Prostate gland (tissue), 2 donors: ENCODE results near the gene PLA2G4E. TPM values are rescaled to one million over a fixed set of nuclear protein-coding genes. Genes with fewer than 3 reads are reported as not detected.

Source experiments
- DNase-seq: peaks from one replicate; pipeline ENCODE4 v3.0.0-alpha.2; 2019; ENCODE audit warnings: low spot score
- H3K27ac ChIP-seq, 2 donors: fragments of 200-600 bp; sonication (generic); 2 replicates each; pipeline ENCODE4 v1.5.1; 2017 to 2019
- H3K27me3 ChIP-seq: fragments of 200-600 bp; sonication (generic); replicated peaks from 2 replicates; pipeline ENCODE4 v1.5.1; 2019; ENCODE audit not compliant: insufficient read depth
- H3K36me3 ChIP-seq, 2 donors: fragments of 200-600 bp; sonication (generic); 1 replicate in 1 of 2; 2 replicates in 1 of 2; pipeline versions ENCODE4 v1.5.1 to v1.8.1; 2017 to 2019
- H3K4me1 ChIP-seq: fragments of 200-600 bp; sonication (generic); replicated peaks from 2 replicates; pipeline ENCODE4 v1.5.1; 2019
- H3K4me3 ChIP-seq, 2 donors: fragments of 200-600 bp; sonication (generic); 2 replicates each; pipeline ENCODE4 v1.5.1; 2017 to 2019
- H3K9me3 ChIP-seq: fragments of 200-600 bp; sonication (generic); 2 replicates; pipeline ENCODE4 v1.5.1; 2017
- POLR2A ChIP-seq: fragments of 450-650 bp; IDR thresholded peaks from one replicate; pipeline ENCODE4 v1.6.1; 2016; ENCODE audit warnings: antibody characterized with exemption, mild to moderate bottlenecking
- POLR2AphosphoS5 ChIP-seq: sonication (generic); formaldehyde crosslinking; IDR thresholded peaks from one replicate; pipeline ENCODE4 v1.6.1; 2017; ENCODE audit warnings: antibody characterized with exemption
- WGBS: methylation state at CpG from one replicate; pipeline ENCODE4 v1.1.5; 2018; 5-methylcytosine and 5-hydroxymethylcytosine counted together
- intact Hi-C: fragments of 100-400 bp; cut with DNase I; formaldehyde crosslinking; loops from one replicate; pipeline ENCODE4 v1.14.2; 2022
- total RNA-seq, 2 donors: library from RNA; depleted of rRNA; stranded (reverse); fragments of >200 nt; gene quantifications; one replicate each; pipeline ENCODE4 v1.1.0, GENCODE V29; 2016
- TF ChIP-seq, protein P1 (sequence below), 4 experiments: fragments of 200-600 bp in 2 of 4; fragments of 450-650 bp in 2 of 4; sonication (generic) in 2 of 4; IDR thresholded peaks; 1 replicate in 3 of 4; 2 replicates in 1 of 4; pipeline ENCODE4 v1.5.1; 2016 to 2019; ENCODE audit warnings: antibody characterized with exemption in 4 of 4, mild to moderate bottlenecking in 2 of 4, moderate library complexity in 2 of 4

PLA2G4E gene
- total RNA-seq, 2 donors from 2014 or later: 0.17 to 0.18 TPM

DNA sequence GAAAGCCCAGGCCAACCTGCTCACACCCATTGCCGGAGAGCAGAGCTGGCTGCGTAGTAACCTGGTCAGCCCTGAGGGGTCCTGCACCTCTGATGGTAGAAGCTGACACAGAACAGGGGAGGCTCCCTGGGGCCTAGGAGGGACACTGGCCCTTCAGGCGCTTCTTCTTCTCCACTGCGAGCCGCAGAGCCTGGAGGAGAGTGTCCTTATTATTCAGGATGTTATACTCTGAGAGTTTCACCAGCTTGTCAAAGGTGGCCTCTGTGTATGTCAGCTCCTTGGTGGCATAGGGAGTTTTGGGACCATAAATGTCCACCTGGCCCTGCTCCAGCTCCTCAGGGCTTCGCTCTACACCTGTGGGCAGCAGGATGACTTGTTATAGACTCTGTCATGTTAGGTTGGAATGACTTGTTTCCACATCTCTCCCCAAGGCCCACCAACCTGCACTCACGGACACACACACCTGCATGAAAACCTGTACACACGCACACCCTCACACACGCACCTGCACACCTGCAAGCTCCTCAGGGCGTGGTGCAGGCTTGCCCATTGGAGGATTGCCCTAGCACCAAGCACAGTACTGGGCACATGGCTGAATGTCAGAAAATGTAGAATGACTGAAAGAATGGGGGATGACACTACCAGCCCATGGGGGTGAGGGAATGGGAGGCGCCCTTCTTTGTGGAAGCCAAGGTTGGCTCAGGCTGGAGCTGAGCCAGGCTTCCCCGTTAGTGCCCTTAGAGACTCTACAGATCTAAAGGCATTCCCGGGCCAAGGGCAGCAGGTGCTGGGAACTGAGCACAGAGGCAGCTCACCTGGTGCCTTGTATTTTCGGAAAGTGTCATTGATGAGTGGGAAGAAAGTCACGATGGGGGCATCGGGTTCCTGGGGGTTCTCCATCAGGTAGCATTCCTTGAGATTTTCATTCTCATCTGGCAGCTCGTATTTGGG, 36.9 kb downstream of the PLA2G4E start:
- intact Hi-C loops: no loop called here

DNA sequence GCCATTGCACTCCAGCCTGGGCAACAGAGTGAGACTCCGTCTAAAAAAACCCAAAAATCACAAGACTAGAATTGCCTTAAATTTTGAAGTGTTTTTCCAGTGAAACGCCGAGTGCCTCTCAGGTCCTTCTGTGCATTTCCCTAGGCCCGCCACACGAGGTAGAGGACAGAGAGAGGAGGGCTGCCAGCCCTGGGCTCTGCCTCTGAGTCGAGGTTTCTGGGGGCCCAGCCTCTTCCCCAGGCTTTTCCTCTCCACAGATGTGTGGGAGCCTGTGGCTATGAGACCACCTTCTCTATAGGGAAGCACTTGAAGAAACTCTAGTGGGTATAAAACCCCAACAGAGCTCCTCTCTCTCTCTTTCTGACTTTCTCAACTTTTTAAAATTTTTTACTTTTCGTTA, 37.6 kb downstream of the PLA2G4E start:
- intact Hi-C loops: no loop called here
- no peak overlapping the region for H3K4me3 ChIP-seq
- 83% methylated on average over 7 of the region's 7 CpGs for WGBS
- H3K9me3 ChIP-seq: no peaks in the 10 kb centered on the region
- no peak for TF ChIP-seq POLR2AphosphoS5
- TF ChIP-seq POLR2A: no peak
- TF ChIP-seq, protein P1, sequence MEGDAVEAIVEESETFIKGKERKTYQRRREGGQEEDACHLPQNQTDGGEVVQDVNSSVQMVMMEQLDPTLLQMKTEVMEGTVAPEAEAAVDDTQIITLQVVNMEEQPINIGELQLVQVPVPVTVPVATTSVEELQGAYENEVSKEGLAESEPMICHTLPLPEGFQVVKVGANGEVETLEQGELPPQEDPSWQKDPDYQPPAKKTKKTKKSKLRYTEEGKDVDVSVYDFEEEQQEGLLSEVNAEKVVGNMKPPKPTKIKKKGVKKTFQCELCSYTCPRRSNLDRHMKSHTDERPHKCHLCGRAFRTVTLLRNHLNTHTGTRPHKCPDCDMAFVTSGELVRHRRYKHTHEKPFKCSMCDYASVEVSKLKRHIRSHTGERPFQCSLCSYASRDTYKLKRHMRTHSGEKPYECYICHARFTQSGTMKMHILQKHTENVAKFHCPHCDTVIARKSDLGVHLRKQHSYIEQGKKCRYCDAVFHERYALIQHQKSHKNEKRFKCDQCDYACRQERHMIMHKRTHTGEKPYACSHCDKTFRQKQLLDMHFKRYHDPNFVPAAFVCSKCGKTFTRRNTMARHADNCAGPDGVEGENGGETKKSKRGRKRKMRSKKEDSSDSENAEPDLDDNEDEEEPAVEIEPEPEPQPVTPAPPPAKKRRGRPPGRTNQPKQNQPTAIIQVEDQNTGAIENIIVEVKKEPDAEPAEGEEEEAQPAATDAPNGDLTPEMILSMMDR (IDR thresholded peaks at IDR 0.05): no peak
- DNase-seq: no peak
- H3K4me1 ChIP-seq: no peaks in the 10 kb centered on the region
- no peaks in the 10 kb centered on the region for H3K36me3 ChIP-seq
- H3K27me3 ChIP-seq: no peaks in the 10 kb centered on the region
- H3K27ac ChIP-seq: no peak overlapping the region

More for the DNA sequence above, 36.9 kb downstream of the PLA2G4E start:
- no peak for DNase-seq
- Histone ChIP-seq H3K36me3 (no peaks in the 10 kb centered on the region), H3K27ac (no peak overlapping the region), H3K9me3 (no peaks in the 10 kb centered on the region), H3K4me3 (no peak overlapping the region), H3K4me1 (no peaks in the 10 kb centered on the region), H3K27me3 (no peaks in the 10 kb centered on the region)
- 93% methylated on average over 16 of the region's 17 CpGs for WGBS
- TF ChIP-seq POLR2A (no peak), POLR2AphosphoS5 (no peak)
- TF ChIP-seq, protein P1 (IDR thresholded peaks at IDR 0.05): no peak

DNA sequence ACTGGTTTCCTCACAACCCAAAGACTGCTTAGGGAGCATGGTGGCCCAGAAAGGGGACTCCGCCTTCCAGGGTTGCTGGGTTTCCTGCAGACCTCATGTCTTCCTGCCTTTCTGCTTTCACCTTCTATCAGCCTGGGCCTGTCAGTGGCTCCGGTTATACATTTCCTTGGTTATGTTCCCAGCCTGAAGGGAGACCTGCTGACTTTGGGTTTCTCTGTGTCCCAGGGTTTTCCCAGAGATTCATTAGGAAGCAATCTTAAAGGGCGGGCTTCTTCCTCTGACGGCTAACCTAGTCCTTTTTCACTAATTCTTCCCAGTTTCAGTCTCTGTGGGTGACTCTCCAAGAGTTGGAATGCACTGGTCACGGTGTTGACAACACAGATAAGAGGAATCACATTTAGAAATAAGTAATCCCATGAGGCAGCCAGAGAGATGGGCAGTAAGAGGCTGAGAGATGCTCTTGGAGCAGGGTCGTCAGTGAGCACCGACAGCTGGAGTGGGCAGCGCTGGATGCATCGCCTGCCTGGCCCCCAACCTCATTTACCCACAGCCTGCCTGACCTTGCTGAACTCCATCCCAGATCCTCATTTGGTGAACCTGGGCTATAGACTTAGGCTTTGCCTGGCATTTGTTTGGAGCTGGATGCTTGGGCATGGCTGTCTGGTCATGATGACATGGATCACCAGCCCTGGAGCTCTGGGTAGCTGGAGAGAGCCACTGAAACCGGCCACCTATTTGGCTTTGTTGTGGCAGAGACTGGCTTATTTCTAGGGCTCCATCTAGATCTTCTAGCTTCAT, 38.5 kb downstream of the PLA2G4E start:
- TF ChIP-seq POLR2AphosphoS5: no peak
- no peaks in the 10 kb centered on the region for H3K27me3 ChIP-seq
- intact Hi-C loops: no loop called here
- H3K36me3 ChIP-seq: no peaks in the 10 kb centered on the region
- 93% methylated on average over 10 of the region's 10 CpGs for WGBS
- H3K27ac ChIP-seq: no peak overlapping the region
- DNase-seq: no peak
- H3K4me1 ChIP-seq: no peaks in the 10 kb centered on the region
- no peaks in the 10 kb centered on the region for H3K9me3 ChIP-seq
- H3K4me3 ChIP-seq: no peak overlapping the region

DNA sequence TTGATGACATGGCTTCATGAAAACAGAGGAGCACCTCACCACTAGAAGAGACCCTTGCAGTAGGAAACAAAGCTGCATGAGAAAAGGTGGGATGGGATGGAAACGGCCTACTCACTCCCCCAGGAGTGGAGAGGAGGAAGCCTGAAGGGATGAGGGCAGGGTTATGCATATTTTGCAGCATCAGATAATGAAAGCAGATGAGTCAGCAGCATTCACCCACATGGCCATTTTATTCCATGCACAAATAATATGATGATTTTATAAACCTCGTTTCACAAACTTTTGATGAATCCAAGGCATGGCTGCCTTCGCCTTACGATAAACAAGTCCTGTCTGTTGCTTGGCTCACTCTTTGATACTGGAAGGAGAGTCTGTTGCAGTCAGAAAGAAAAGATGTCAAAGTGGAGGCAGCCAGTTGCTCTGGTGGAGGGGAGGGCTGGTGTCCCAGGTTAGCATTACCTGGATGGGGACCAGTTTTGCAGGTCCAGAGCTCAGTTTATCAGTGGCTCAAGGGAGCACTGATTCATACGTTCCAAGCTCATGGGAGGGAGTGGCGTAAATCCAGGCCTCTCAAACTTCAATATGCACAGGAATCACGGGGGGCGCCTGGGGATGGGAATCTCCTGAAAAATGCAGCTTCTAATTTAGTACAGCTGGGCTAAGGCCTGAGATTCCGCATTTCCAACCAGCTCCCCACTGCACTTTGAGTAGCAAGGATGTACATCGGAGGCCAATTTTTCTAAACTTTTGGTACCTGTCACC, 39.3 kb downstream of the PLA2G4E start:
- intact Hi-C loops: no loop called here
- no peak for DNase-seq
- Histone ChIP-seq H3K36me3 (no peaks in the 10 kb centered on the region), H3K27ac (no peak overlapping the region), H3K4me3 (no peak overlapping the region), H3K27me3 (no peaks in the 10 kb centered on the region), H3K4me1 (no peaks in the 10 kb centered on the region), H3K9me3 (no peaks in the 10 kb centered on the region)
- WGBS: 90% methylated on average over 10 of the region's 10 CpGs
- TF ChIP-seq POLR2AphosphoS5: no peak
- TF ChIP-seq, protein P1 (IDR thresholded peaks at IDR 0.05): no peak
- no peak for TF ChIP-seq POLR2A
